ENCODE measurements around the gene FAM193B. TPM values are rescaled to one million over a fixed set of nuclear protein-coding genes. Genes with fewer than 3 reads are reported as not detected.

The FAM193B gene
- total and polyA plus RNA-seq, 10 donors: 86.9 to 364 (median 134) TPM

GRCh38 chr5:177496070-177496726 lies 58.2 kb downstream of the FAM193B start:
- Histone ChIP-seq H3K4me3 (peak overlapping the region; percentile 56 to 94 (median 72)), H3K36me3 (peaks cover 0 to 19% (median 14%) of the 10 kb centered on the region in 6 donors), H3K9me3 (no peaks in the 10 kb centered on the region), H3K27me3 (replicated peaks in 1 of 7) (peaks cover 0 to 13% (median 0%) of the 10 kb centered on the region in 7 donors), H3K4me1 (peaks cover 51 to 98% (median 74%) of the 10 kb centered on the region in 6 donors), H3K27ac (peak overlapping the region; percentile 15 to 93 (median 88))
- peak in 1 of 11 experiments; percentile 14 for TF ChIP-seq CTCF (IDR thresholded peaks at IDR 0.05 in 8 of 11, conservative IDR thresholded peaks at IDR 0.05 in 3 of 11)
- no peak for TF ChIP-seq POLR2AphosphoS5 (IDR thresholded peaks at IDR 0.05)
- TF ChIP-seq POLR2A (IDR thresholded peaks at IDR 0.05): no peak
- DNase-seq: peak; percentile 82
- 45 to 67% (median 58%) methylated on average over 12 of the region's 12 CpGs for whole genome bisulfite sequencing, 5 donors
- intact Hi-C loops (cut with DNase I; ENCODE audit: low total_unique reads): no loop called here

- peak; percentile 84 for DNase-seq
- intact Hi-C loops (cut with DNase I; ENCODE audit: low total_unique reads): no loop called here
Observed at GRCh38 chr5:177495243-177496060, 58.9 kb downstream of the FAM193B start.

GRCh38 chr5:177494346-177495195 lies 59.8 kb downstream of the FAM193B start:
- peak overlapping the region; percentile 67 to 93 (median 88) for H3K27ac ChIP-seq
- intact Hi-C loops (cut with DNase I; ENCODE audit: low total_unique reads): no loop called here

More at GRCh38 chr5:177495243-177496060, 58.9 kb downstream of the FAM193B start:
- TF ChIP-seq CTCF (IDR thresholded peaks at IDR 0.05 in 8 of 11, conservative IDR thresholded peaks at IDR 0.05 in 3 of 11) (no peak), POLR2AphosphoS5 (IDR thresholded peaks at IDR 0.05) (peak; percentile 12 to 45 (median 30)), POLR2A (IDR thresholded peaks at IDR 0.05) (no peak)
- Histone ChIP-seq H3K4me1 (peaks cover 45 to 98% (median 73%) of the 10 kb centered on the region in 6 donors), H3K36me3 (peaks cover 0 to 26% (median 18%) of the 10 kb centered on the region in 6 donors), H3K4me3 (peak overlapping the region in 6 of 8 donors; percentile 56 to 94 (median 72)), H3K27ac (peak overlapping the region; percentile 10 to 93 (median 88)), H3K9me3 (no peaks in the 10 kb centered on the region), H3K27me3 (replicated peaks in 1 of 7) (peaks cover 0 to 13% (median 0%) of the 10 kb centered on the region in 7 donors)
- WGBS, 5 donors: 58 to 65% (median 62%) methylated on average over 12 to 14 of the region's 14 CpGs

More at GRCh38 chr5:177494346-177495195, 59.8 kb downstream of the FAM193B start:
- DNase-seq: peak; percentile 90
- peak overlapping the region in 2 of 8 donors; percentile 62 to 94 for H3K4me3 ChIP-seq
- peaks cover 45 to 98% (median 77%) of the 10 kb centered on the region in 6 donors for H3K4me1 ChIP-seq
- 31 to 52% (median 42%) methylated on average over 8 to 11 of the region's 11 CpGs for WGBS, 5 donors
- H3K9me3 ChIP-seq: no peaks in the 10 kb centered on the region
- peak; percentile 48 to 56 (median 49) for TF ChIP-seq POLR2AphosphoS5 (IDR thresholded peaks at IDR 0.05)
- TF ChIP-seq CTCF (IDR thresholded peaks at IDR 0.05 in 8 of 11, conservative IDR thresholded peaks at IDR 0.05 in 3 of 11): peak in 2 of 11 experiments; percentile 9 to 17
- TF ChIP-seq POLR2A (IDR thresholded peaks at IDR 0.05): no peak
- peaks cover 0 to 35% (median 26%) of the 10 kb centered on the region in 6 donors for H3K36me3 ChIP-seq
- H3K27me3 ChIP-seq (replicated peaks in 1 of 7): peaks cover 0 to 13% (median 0%) of the 10 kb centered on the region in 7 donors
